ENCODE measurements around the gene GGT1. TPM values are rescaled to one million over a fixed set of nuclear protein-coding genes. Genes with fewer than 3 reads are reported as not detected.

Gene GGT1
- total RNA-seq, 1 donor from 2014 or later = 7.7 TPM

- Histone ChIP-seq H3F3A (ENCODE audit: low read depth) (peaks cover 32% of the 10 kb centered on the region), H3K79me2 (ENCODE audit: low read depth) (no peaks in the 10 kb centered on the region), H4K20me1 (ENCODE audit: low read depth) (peaks cover 2% of the 10 kb centered on the region), H3K4me2 (no peak overlapping the region), H3K27ac (peak overlapping the region; percentile 74), H3K4me3 (no peak overlapping the region), H3K9ac (no peak overlapping the region), H3K4me1 (no peaks in the 10 kb centered on the region), H2AFZ (replicated peaks) (no peak overlapping the region), H3K9me3 (ENCODE audit: low read depth) (no peaks in the 10 kb centered on the region), H3K36me3 (no peaks in the 10 kb centered on the region), H3K27me3 (no peaks in the 10 kb centered on the region)
- H3K9me3 Mint-ChIP-seq = no peaks in the 10 kb centered on the region
- H3K27ac Mint-ChIP-seq = no peak overlapping the region
- no peak overlapping the region for H3K4me3 Mint-ChIP-seq
- peaks cover 2% of the 10 kb centered on the region for H3K27me3 Mint-ChIP-seq (ENCODE audit: insufficient read depth, low read depth)
- TF ChIP-seq CTCF (IDR thresholded peaks at IDR 0.05) (no peak), EZH2 (IDR thresholded peaks at IDR 0.05) (no peak), EZH2phosphoT487 (IDR thresholded peaks at IDR 0.05) (no peak)
- peaks cover 15% of the 10 kb centered on the region for H3K36me3 Mint-ChIP-seq
- H3K4me1 Mint-ChIP-seq = no peaks in the 10 kb centered on the region
- DNase-seq (ENCODE audit: low spot score) = no peak
These were observed 24.4 kb upstream of the GGT1 start for GRCh38 chr22:24578355-24579257.

GRCh38 chr22:24579258-24579601, 23.8 kb upstream of the GGT1 start:
- Mint-ChIP-seq H3K4me3 (no peak overlapping the region), H3K27ac (no peak overlapping the region), H3K27me3 (ENCODE audit: insufficient read depth, low read depth) (peaks cover 4% of the 10 kb centered on the region), H3K36me3 (peaks cover 15% of the 10 kb centered on the region), H3K4me1 (no peaks in the 10 kb centered on the region), H3K9me3 (no peaks in the 10 kb centered on the region)
- no peak overlapping the region for H3K4me2 ChIP-seq
- no peaks in the 10 kb centered on the region for H3K36me3 ChIP-seq
- no peak overlapping the region for H2AFZ ChIP-seq (replicated peaks)
- H3K27me3 ChIP-seq = no peaks in the 10 kb centered on the region
- no peak for TF ChIP-seq EZH2phosphoT487 (IDR thresholded peaks at IDR 0.05)
- H3K79me2 ChIP-seq (ENCODE audit: low read depth) = no peaks in the 10 kb centered on the region
- no peak for DNase-seq (ENCODE audit: low spot score)
- H3K9me3 ChIP-seq (ENCODE audit: low read depth) = no peaks in the 10 kb centered on the region
- peaks cover 2% of the 10 kb centered on the region for H4K20me1 ChIP-seq (ENCODE audit: low read depth)
- no peak overlapping the region for H3K4me3 ChIP-seq
- H3K9ac ChIP-seq = no peak overlapping the region
- H3K27ac ChIP-seq = peak overlapping the region; percentile 2
- H3K4me1 ChIP-seq = no peaks in the 10 kb centered on the region
- H3F3A ChIP-seq (ENCODE audit: low read depth) = peaks cover 32% of the 10 kb centered on the region

DNA sequence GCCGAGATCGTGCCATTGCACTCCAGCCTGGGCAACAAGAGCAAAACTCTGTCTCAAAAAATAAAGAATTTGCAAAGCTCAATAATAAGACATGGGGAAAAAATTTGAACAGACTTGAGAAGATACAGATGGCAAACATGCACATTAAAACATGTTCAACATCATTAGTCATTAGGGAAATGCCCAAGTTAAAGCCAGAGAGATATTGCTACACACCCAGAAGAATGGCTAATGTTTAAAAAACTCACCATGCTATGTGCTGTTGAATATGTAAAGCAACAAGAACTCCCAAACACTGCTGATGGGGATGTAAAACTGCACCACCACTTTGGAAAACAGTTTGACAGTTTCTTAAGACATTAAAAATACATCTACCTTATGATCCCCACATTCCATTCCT, 22.7 kb upstream of the GGT1 start:
- no peak for DNase-seq (ENCODE audit: low spot score)
- Histone ChIP-seq H3K27me3 (no peaks in the 10 kb centered on the region), H3K9ac (no peak overlapping the region), H2AFZ (replicated peaks) (no peak overlapping the region), H3K79me2 (ENCODE audit: low read depth) (no peaks in the 10 kb centered on the region), H4K20me1 (ENCODE audit: low read depth) (no peaks in the 10 kb centered on the region), H3K4me1 (no peaks in the 10 kb centered on the region), H3K4me2 (no peak overlapping the region), H3K27ac (no peak overlapping the region), H3F3A (ENCODE audit: low read depth) (peaks cover 32% of the 10 kb centered on the region), H3K36me3 (no peaks in the 10 kb centered on the region), H3K4me3 (no peak overlapping the region), H3K9me3 (ENCODE audit: low read depth) (no peaks in the 10 kb centered on the region)
- Mint-ChIP-seq H3K4me3 (no peak overlapping the region), H3K27me3 (ENCODE audit: insufficient read depth, low read depth) (peaks cover 2% of the 10 kb centered on the region), H3K27ac (no peak overlapping the region), H3K4me1 (no peaks in the 10 kb centered on the region), H3K36me3 (peaks cover 7% of the 10 kb centered on the region), H3K9me3 (no peaks in the 10 kb centered on the region)
- TF ChIP-seq EZH2phosphoT487 (IDR thresholded peaks at IDR 0.05) = no peak
- TF ChIP-seq EZH2 (IDR thresholded peaks at IDR 0.05) = no peak
- TF ChIP-seq CTCF (IDR thresholded peaks at IDR 0.05) = no peak
